AG08395 (cell line): Measurements from ENCODE around the gene CALD1.
A peak's percentile ranks its signal among the peaks of the same experiment; 100 is the strongest.

Source experiments
- DNase-seq: peaks from one replicate; pipeline ENCODE4 v3.0.0; 2012; ENCODE audit warnings: mixed read lengths, low spot score

The CALD1 gene

GRCh38 chr7:134859783-134860182 is 80.3 kb downstream of the CALD1 start:
- DNase-seq = no peak

- peak; percentile 25 for DNase-seq
Measured at GRCh38 chr7:134865001-134865845, 85.8 kb downstream of the CALD1 start.

- peak; percentile 29 for DNase-seq
Measured at GRCh38 chr7:134866617-134867016, 87.2 kb downstream of the CALD1 start.

- no peak for DNase-seq
Measured at GRCh38 chr7:134870156-134870555, 90.7 kb downstream of the CALD1 start.

GRCh38 chr7:134870781-134871180 is 91.3 kb downstream of the CALD1 start:
- no peak for DNase-seq

GRCh38 chr7:134873253-134873652 is 93.8 kb downstream of the CALD1 start:
- DNase-seq = peak; percentile 44

- DNase-seq = no peak
Measured at GRCh38 chr7:134874407-134874806, 95.0 kb downstream of the CALD1 start.

- no peak for DNase-seq
Measured at GRCh38 chr7:134875867-134876266, 96.4 kb downstream of the CALD1 start.

GRCh38 chr7:134878746-134879357 is 99.4 kb downstream of the CALD1 start:
- DNase-seq = no peak

GRCh38 chr7:134879815-134880475 is 100.5 kb downstream of the CALD1 start:
- DNase-seq = no peak

- DNase-seq = no peak
Measured at GRCh38 chr7:134882481-134882880, 103.0 kb downstream of the CALD1 start.

GRCh38 chr7:134885967-134886352 is 106.5 kb downstream of the CALD1 start:
- peak; percentile 79 for DNase-seq

- DNase-seq = peak; percentile 38
Measured at GRCh38 chr7:134886353-134887057, 107.1 kb downstream of the CALD1 start.

GRCh38 chr7:134887523-134887922 is 108.1 kb downstream of the CALD1 start:
- no peak for DNase-seq

GRCh38 chr7:134888141-134888740 is 108.8 kb downstream of the CALD1 start:
- no peak for DNase-seq

GRCh38 chr7:134890246-134891240 is 111.1 kb downstream of the CALD1 start:
- DNase-seq = peak; percentile 31

- DNase-seq = peak; percentile 74
Measured at GRCh38 chr7:134891262-134891695, 111.8 kb downstream of the CALD1 start.

GRCh38 chr7:134891696-134892678 is 112.6 kb downstream of the CALD1 start:
- DNase-seq = no peak

- DNase-seq = no peak
Measured at GRCh38 chr7:134892963-134893362, 113.5 kb downstream of the CALD1 start.
